ENCODE measurements around the gene PRR14L.
A peak's percentile ranks its signal among the peaks of the same experiment; 100 is the strongest.
"Not testable (repeated sequence)": the region's sequence is repeated elsewhere in the genome, so short reads cannot be mapped to it uniquely, and the experiment has no call there.

The PRR14L gene

GRCh38 chr22:31732089-31732829, 17.7 kb downstream of the PRR14L start:
- H3K27ac Mint-ChIP-seq = peak overlapping the region; percentile 75
- H3K36me3 Mint-ChIP-seq = no peaks in the 10 kb centered on the region
- ATAC-seq (ENCODE audit: low read depth) (no peak), DNase-seq (ENCODE audit: low spot score in 2 of 2) (no peak)
- no peaks in the 10 kb centered on the region for H3K9me3 Mint-ChIP-seq
- no peak overlapping the region for H3K4me3 Mint-ChIP-seq
- peaks cover 18% of the 10 kb centered on the region for H3K4me1 Mint-ChIP-seq
- H3K27me3 Mint-ChIP-seq = no peaks in the 10 kb centered on the region

DNA sequence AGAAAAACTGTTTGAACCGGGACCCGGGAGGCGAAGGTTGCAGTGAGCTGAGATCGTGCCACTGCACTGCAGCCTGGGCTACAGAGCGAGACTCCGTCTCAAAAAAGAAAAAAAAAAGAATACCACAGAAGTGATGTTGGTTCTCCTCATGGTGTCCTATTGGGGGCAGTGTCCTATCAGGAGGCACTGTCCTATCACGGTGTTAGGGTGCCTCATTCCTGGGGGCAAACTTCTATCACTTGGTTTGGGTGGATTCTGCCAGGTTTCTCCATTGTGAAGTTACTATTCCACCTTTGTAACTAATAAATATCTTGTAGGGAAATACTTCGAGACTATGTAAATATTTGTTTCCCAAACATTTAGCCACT, 19.6 kb downstream of the PRR14L start:
- ATAC-seq (ENCODE audit: low read depth) = no peak
- Mint-ChIP-seq H3K4me1 (peaks cover 18% of the 10 kb centered on the region), H3K4me3 (no peak overlapping the region), H3K27ac (no peak overlapping the region), H3K9me3 (no peaks in the 10 kb centered on the region), H3K27me3 (no peaks in the 10 kb centered on the region), H3K36me3 (no peaks in the 10 kb centered on the region)
- no peak for DNase-seq (ENCODE audit: low spot score in 2 of 2)

DNA sequence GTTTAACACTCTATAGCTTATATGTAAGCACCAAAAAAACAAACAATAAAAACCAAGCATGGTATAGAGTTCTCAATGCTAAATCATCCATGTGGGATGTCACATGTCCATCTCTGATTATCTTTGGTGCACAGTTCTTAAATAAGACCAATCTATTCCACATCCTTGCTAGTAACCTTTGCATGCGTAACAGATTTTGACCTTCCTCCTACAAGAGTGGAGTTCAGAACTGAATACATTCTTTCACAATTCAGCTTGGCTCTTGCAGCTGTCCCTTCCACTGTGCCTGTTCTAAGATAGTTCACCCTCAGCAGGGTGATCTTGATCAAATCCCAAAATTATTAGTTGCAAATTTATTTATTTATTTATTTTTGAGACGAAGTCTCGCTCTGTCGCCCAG, 21.1 kb downstream of the PRR14L start:
- H3K36me3 Mint-ChIP-seq = peaks cover 2% of the 10 kb centered on the region
- no peak overlapping the region for H3K27ac Mint-ChIP-seq
- ATAC-seq (ENCODE audit: low read depth) (no peak), DNase-seq (ENCODE audit: low spot score in 2 of 2) (no peak)
- H3K9me3 Mint-ChIP-seq = no peaks in the 10 kb centered on the region
- H3K4me3 Mint-ChIP-seq = no peak overlapping the region
- H3K27me3 Mint-ChIP-seq = no peaks in the 10 kb centered on the region
- H3K4me1 Mint-ChIP-seq = peaks cover 10% of the 10 kb centered on the region

DNA sequence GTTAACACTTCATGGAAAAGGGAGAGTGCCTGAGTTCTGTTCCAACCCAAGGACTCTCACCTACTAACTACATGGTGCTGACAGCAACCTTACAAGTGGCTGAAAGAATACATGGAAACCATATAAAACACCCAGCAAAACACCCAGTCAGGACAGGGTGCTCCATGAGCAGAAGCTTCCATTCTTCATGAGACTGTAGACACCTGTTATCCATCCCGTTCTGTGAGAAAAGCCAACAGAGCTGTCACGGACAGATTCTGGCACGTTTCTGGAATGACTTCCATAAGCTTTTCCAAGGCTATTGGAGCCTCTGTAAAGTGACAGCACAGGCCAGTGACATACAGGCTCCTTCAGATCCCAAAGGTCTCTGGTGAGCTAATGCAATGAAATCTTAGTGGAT, 23.2 kb downstream of the PRR14L start:
- no peak overlapping the region for H3K27ac Mint-ChIP-seq
- DNase-seq (ENCODE audit: low spot score in 2 of 2) (no peak), ATAC-seq (ENCODE audit: low read depth) (no peak)
- H3K9me3 Mint-ChIP-seq = no peaks in the 10 kb centered on the region
- H3K36me3 Mint-ChIP-seq = peaks cover 3% of the 10 kb centered on the region
- no peak overlapping the region for H3K4me3 Mint-ChIP-seq
- peaks cover 2% of the 10 kb centered on the region for H3K4me1 Mint-ChIP-seq
- H3K27me3 Mint-ChIP-seq = no peaks in the 10 kb centered on the region

GRCh38 chr22:31723723-31724122, 26.2 kb downstream of the PRR14L start:
- H3K27ac Mint-ChIP-seq = peak overlapping the region; percentile 31
- no peak for ATAC-seq (ENCODE audit: low read depth)
- peaks cover 6% of the 10 kb centered on the region for H3K36me3 Mint-ChIP-seq
- H3K4me1 Mint-ChIP-seq = peaks cover 5% of the 10 kb centered on the region
- no peaks in the 10 kb centered on the region for H3K27me3 Mint-ChIP-seq
- no peak overlapping the region for H3K4me3 Mint-ChIP-seq
- no peaks in the 10 kb centered on the region for H3K9me3 Mint-ChIP-seq
- DNase-seq (ENCODE audit: low spot score in 2 of 2) = no peak

- H3K4me1 Mint-ChIP-seq = peaks cover 5% of the 10 kb centered on the region
- H3K4me3 Mint-ChIP-seq = no peak overlapping the region
- H3K36me3 Mint-ChIP-seq = peaks cover 22% of the 10 kb centered on the region
- H3K27me3 Mint-ChIP-seq = no peaks in the 10 kb centered on the region
- H3K9me3 Mint-ChIP-seq = no peaks in the 10 kb centered on the region
- no peak for ATAC-seq (ENCODE audit: low read depth)
- DNase-seq (ENCODE audit: low spot score in 2 of 2) = no peak
- H3K27ac Mint-ChIP-seq = no peak overlapping the region
Measured at GRCh38 chr22:31719850-31720471, 30.0 kb downstream of the PRR14L start.

- no peak overlapping the region for H3K27ac Mint-ChIP-seq
- no peak for ATAC-seq (ENCODE audit: low read depth)
- H3K4me1 Mint-ChIP-seq = no peaks in the 10 kb centered on the region
- no peaks in the 10 kb centered on the region for H3K9me3 Mint-ChIP-seq
- no peak for DNase-seq (ENCODE audit: low spot score in 2 of 2)
- no peaks in the 10 kb centered on the region for H3K27me3 Mint-ChIP-seq
- H3K4me3 Mint-ChIP-seq = no peak overlapping the region
- peaks cover 40% of the 10 kb centered on the region for H3K36me3 Mint-ChIP-seq
Measured at GRCh38 chr22:31715147-31715778, 34.7 kb downstream of the PRR14L start.

DNA sequence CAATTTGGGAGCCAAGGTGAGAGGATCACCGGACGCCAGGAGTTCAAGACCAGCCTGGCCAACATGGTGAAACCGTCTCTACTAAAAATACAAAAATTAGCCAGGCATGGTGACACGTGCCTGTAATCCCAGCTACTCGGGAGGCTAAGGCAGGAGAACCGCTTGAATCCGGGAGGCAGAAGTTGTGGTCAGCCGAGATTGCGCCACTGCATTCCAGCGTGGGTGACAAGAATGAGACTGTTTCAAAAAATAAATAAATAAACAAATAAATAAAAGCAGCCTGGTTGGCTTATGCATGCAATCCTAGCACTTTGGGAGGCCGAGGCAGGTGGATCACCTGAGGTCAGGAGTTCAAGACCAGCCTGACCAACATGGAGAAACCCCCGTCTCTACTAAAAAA, 38.7 kb downstream of the PRR14L start:
- not testable (repeated sequence) for H3K4me3 Mint-ChIP-seq; ATAC-seq (ENCODE audit: low read depth); H3K9me3 Mint-ChIP-seq; H3K4me1 Mint-ChIP-seq; H3K27me3 Mint-ChIP-seq; DNase-seq (ENCODE audit: low spot score in 2 of 2); H3K27ac Mint-ChIP-seq
- peaks cover 33% of the 10 kb centered on the region for H3K36me3 Mint-ChIP-seq

DNA sequence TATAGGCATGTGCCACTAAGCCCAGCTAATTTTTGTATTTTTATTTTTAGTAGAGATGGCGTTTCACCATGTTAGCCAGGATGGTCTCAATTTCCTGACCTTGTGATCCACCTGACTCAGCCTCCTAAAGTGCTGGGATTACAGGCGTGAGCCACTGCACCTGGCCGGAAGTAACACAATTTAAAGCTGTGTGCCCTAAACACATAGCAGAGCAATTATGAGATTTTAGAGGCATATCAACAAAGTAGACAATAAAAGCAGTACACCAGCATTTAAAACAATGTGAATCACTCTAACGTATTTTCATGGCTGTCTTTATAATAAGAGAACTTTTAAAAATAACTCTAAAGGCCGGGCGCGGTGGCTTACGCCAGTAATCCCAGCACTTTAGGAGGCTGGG, 42.4 kb downstream of the PRR14L start:
- Mint-ChIP-seq H3K9me3 (no peaks in the 10 kb centered on the region), H3K4me3 (no peak overlapping the region), H3K27me3 (no peaks in the 10 kb centered on the region), H3K36me3 (peaks cover 20% of the 10 kb centered on the region), H3K27ac (no peak overlapping the region), H3K4me1 (no peaks in the 10 kb centered on the region)
- DNase-seq (ENCODE audit: low spot score in 2 of 2) = no peak
- no peak for ATAC-seq (ENCODE audit: low read depth)

DNA sequence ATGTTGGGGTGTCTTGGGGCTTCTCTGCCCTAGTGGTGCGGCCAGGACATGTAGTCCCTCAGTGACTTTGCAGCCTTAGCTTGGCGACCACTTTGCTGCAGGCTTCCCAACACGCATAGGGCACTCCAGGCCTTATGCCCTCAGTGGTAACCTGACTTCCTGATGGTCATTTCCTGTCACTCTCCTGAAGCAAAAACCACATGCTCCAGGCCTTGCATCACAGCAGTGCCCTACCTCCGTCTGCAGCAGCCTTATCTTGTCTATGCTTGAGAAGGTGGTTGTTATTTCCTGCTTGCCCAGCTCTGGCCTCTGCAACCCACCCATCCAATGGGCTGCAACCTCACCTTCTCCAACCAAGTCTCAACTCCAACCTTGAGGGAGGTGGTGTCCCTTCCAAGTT, 54.5 kb downstream of the PRR14L start:
- H3K27me3 Mint-ChIP-seq = no peaks in the 10 kb centered on the region
- no peak for ATAC-seq (ENCODE audit: low read depth)
- peak overlapping the region; percentile 14 for H3K27ac Mint-ChIP-seq
- peaks cover 28% of the 10 kb centered on the region for H3K36me3 Mint-ChIP-seq
- H3K9me3 Mint-ChIP-seq = no peaks in the 10 kb centered on the region
- no peaks in the 10 kb centered on the region for H3K4me1 Mint-ChIP-seq
- no peak overlapping the region for H3K4me3 Mint-ChIP-seq
- no peak for DNase-seq (ENCODE audit: low spot score in 2 of 2)

DNA sequence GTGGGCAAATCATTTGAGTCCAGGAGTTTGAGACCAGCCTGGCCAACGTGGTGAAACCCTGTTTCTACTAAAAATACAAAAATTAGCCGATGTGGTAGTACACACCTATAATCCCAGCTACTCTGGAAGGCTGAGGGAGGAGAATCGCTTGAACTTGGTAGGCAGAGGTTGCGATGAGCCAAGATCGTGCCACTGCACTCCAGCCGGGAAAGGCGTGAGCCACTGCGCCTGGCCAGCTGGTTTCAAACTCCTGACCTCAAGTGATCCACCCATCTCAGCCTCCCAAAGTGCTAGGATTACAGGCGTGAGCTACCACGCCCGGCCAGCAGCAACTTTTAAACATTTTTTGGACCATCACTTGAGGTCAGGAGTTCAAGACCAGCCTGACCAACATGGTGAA, 55.9 kb downstream of the PRR14L start:
- H3K27ac Mint-ChIP-seq; H3K4me1 Mint-ChIP-seq; H3K4me3 Mint-ChIP-seq; DNase-seq (ENCODE audit: low spot score in 2 of 2); H3K9me3 Mint-ChIP-seq; H3K27me3 Mint-ChIP-seq; ATAC-seq (ENCODE audit: low read depth): not testable (repeated sequence)
- H3K36me3 Mint-ChIP-seq = peaks cover 25% of the 10 kb centered on the region

DNA sequence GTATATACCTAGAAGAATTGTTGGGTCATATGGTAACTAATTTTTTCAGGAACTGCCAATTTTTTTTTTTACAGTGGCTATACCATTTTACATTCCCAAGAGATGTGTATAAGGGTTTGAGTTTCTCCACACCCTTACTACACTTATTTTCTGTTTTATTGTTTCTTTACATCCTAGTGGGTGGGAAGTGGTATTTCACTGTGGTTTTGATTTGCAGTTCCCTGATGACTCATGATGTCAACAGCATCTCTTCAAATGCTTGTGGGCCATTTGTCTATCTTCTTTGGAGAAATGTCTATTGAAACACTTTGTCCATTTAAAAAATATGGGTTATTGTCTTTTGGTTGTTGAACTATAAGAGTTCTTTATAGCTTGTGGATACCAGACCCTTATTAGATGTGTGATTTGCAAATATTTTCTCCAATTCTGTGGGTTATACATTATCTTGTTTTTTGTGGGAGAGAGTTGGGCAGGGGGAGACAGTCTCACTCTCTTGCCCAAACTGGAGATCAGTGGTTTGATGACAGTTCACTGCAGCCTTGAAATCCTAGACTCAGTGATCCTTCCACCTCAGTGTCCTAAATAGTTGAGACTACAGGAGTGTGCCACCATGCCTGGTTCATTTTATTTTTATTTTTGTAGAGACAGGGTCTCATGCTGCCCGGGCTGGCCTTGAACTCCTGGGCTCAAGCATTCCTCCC, 57.6 kb downstream of the PRR14L start:
- DNase-seq (ENCODE audit: low spot score in 2 of 2) (no peak), ATAC-seq (ENCODE audit: low read depth) (no peak)
- Mint-ChIP-seq H3K4me3 (no peak overlapping the region), H3K36me3 (peaks cover 26% of the 10 kb centered on the region), H3K4me1 (no peaks in the 10 kb centered on the region), H3K27me3 (no peaks in the 10 kb centered on the region), H3K27ac (no peak overlapping the region), H3K9me3 (no peaks in the 10 kb centered on the region)

DNA sequence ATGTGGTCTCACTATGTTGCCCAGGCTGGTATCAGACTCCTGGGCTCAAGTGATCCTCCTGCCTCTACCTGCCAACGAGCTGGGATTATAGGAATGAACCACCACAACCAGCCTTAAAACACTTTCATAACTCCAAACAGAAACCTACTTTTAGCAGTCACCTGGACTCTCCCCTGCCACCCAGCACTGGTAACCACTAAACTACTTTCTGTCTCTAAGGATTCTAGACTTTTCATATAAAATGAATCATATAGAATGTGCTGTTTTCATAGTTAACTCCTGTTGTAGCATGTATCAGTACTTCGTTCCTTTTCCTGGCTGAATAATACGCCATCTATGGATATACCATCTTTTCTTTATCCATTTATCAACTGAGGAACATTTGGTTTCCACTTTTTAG, 58.5 kb downstream of the PRR14L start:
- Mint-ChIP-seq H3K9me3 (no peaks in the 10 kb centered on the region), H3K27ac (no peak overlapping the region), H3K36me3 (peaks cover 22% of the 10 kb centered on the region), H3K4me1 (no peaks in the 10 kb centered on the region), H3K4me3 (no peak overlapping the region), H3K27me3 (no peaks in the 10 kb centered on the region)
- ATAC-seq (ENCODE audit: low read depth) (no peak), DNase-seq (ENCODE audit: low spot score in 2 of 2) (no peak)

All from memory B cell (primary cell).